ENCODE data around the gene DDX19B. TPM values are rescaled to one million over a fixed set of nuclear protein-coding genes. Genes with fewer than 3 reads are reported as not detected.

The DDX19B gene
- total RNA-seq, 1 donor from 2014 or later: 24.0 TPM

GRCh38 chr16:70364399-70364798, 65.4 kb downstream of the DDX19B start:
- no peak for DNase-seq

- DNase-seq: peak; percentile 59
These were observed 71.2 kb downstream of the DDX19B start for GRCh38 chr16:70370145-70370544.

GRCh38 chr16:70370924-70371323, 71.9 kb downstream of the DDX19B start:
- DNase-seq: no peak

GRCh38 chr16:70372921-70373728, 74.1 kb downstream of the DDX19B start:
- DNase-seq: no peak

- DNase-seq: no peak
These were observed 75.2 kb downstream of the DDX19B start for GRCh38 chr16:70374213-70374612.

- DNase-seq: no peak
These were observed 76.9 kb downstream of the DDX19B start for GRCh38 chr16:70375636-70376611.

- no peak for DNase-seq
These were observed 78.8 kb downstream of the DDX19B start for GRCh38 chr16:70377782-70378181.

GRCh38 chr16:70378869-70379493, 80.0 kb downstream of the DDX19B start:
- DNase-seq: no peak

GRCh38 chr16:70380248-70380918, 81.4 kb downstream of the DDX19B start:
- peak; percentile 59 for DNase-seq

GRCh38 chr16:70380919-70381603, 82.1 kb downstream of the DDX19B start:
- peak; percentile 98 for DNase-seq

- no peak for DNase-seq
These were observed 82.8 kb downstream of the DDX19B start for GRCh38 chr16:70381604-70382342.

- no peak for DNase-seq
These were observed 84.5 kb downstream of the DDX19B start for GRCh38 chr16:70383421-70383960.

Other genes with a start within 250 kb of the DDX19B start
- 53.1 and 61.6 TPM in 2 replicates for gene PDPR, start 184.9 kb upstream of the DDX19B start, total RNA-seq
- not detected in 2 replicates for gene CLEC18C, start 125.4 kb upstream of the DDX19B start, total RNA-seq
- 36.3 and 47.6 TPM in 2 replicates for gene EXOSC6, start 47.2 kb upstream of the DDX19B start, total RNA-seq
- gene AARS1, start 9.7 kb upstream of the DDX19B start, total RNA-seq: 111 and 152 TPM in 2 replicates
- gene DDX19A, start 47.7 kb downstream of the DDX19B start, total RNA-seq: 40.2 and 50.5 TPM in 2 replicates
- gene ST3GAL2, start 139.9 kb downstream of the DDX19B start, total RNA-seq: 52.4 and 61.2 TPM in 2 replicates
- 11.2 and 19.9 TPM in 2 replicates for gene FCSK, start 155.4 kb downstream of the DDX19B start, total RNA-seq
- gene COG4, start 224.4 kb downstream of the DDX19B start, total RNA-seq: 93.8 and 98.0 TPM in 2 replicates
- gene SF3B3, start 224.6 kb downstream of the DDX19B start, total RNA-seq: 96.3 and 148 TPM in 2 replicates

Data from dermis blood vessel endothelial cell (primary cell).